Measurements from ENCODE around the gene KLHL22. TPM values are rescaled to one million over a fixed set of nuclear protein-coding genes. Genes with fewer than 3 reads are reported as not detected.

Gene KLHL22
- polyA plus RNA-seq, 4 donors = 5.9 to 15.1 (median 8.6) TPM

DNA sequence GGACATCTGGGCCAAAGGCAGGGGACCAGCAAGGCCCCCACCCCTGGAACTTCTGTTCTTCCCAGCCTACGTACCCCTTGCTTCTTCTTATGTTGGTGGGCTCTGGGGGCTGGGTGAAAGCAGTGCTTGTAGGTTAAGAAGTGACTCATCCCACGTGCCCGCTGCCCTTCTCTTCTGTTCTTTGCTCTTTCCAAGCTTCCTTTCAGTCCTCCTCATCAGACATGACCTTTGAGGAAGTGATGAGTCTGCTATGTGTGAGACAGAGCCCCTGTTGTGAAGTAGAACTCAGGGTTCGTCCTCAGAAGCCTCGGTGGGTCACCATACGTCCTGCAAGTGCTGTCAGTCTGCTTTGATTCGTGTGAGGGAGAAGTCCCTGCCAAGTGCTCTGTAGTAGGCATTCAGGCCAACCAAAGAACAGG lies 24.5 kb upstream of the KLHL22 start:
- Histone ChIP-seq H3K4me3 (ENCODE audit: low read depth in 1 of 3, low read length in 3 of 3) (no peak overlapping the region), H3K36me3 (ENCODE audit: control insufficient read depth in 3 of 3, insufficient read depth in 2 of 3, low read depth in 1 of 3, low read length in 3 of 3) (peaks cover 2 to 57% (median 3%) of the 10 kb centered on the region in 3 donors), H3K27ac (ENCODE audit: low read depth in 1 of 3, low read length in 2 of 3) (no peak overlapping the region), H3K9me3 (ENCODE audit: control insufficient read depth in 2 of 2, insufficient read depth in 1 of 2, low read depth in 1 of 2, low read length in 1 of 2) (no peaks in the 10 kb centered on the region), H3K4me1 (ENCODE audit: control insufficient read depth in 3 of 3, insufficient read depth in 2 of 3, low read depth in 1 of 3, low read length in 2 of 3) (peaks cover 3 to 8% (median 5%) of the 10 kb centered on the region in 3 donors), H3K27me3 (ENCODE audit: control insufficient read depth in 3 of 3, insufficient read depth in 3 of 3, low read length in 3 of 3) (no peaks in the 10 kb centered on the region)
- DNase-seq (no peak), FAIRE-seq (no peak)
- 65 to 79% (median 69%) methylated on average over 7 of the region's 7 CpGs for WGBS, 3 donors

DNA sequence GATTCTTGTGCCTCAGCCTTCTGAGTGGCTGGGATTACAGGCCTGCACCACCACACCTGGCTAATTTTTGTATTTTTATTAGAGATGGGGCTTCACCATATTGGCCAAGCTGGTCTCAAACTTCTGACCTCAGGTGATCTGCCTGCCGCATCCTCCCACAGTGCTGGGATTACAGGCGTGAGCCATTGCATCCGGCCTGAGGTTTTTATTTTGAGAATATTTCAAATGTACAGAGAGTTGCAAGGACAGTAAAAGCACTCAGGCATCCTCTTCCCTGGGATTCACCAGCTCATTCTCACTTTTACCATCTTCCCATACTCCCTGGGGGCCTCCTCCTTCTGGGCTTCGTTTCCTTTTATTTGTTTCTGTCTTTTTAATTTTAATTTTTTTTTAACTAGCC lies 24.0 kb upstream of the KLHL22 start:
- FAIRE-seq (no peak), DNase-seq (no peak)
- no peaks in the 10 kb centered on the region for H3K27me3 ChIP-seq (ENCODE audit: control insufficient read depth in 3 of 3, insufficient read depth in 3 of 3, low read length in 3 of 3)
- H3K4me3 ChIP-seq (ENCODE audit: low read depth in 1 of 3, low read length in 3 of 3) = no peak overlapping the region
- no peak overlapping the region for H3K27ac ChIP-seq (ENCODE audit: low read depth in 1 of 3, low read length in 2 of 3)
- H3K36me3 ChIP-seq (ENCODE audit: control insufficient read depth in 3 of 3, insufficient read depth in 2 of 3, low read depth in 1 of 3, low read length in 3 of 3) = peaks cover 3 to 61% (median 3%) of the 10 kb centered on the region in 3 donors
- 71 to 77% (median 76%) methylated on average over 4 of the region's 4 CpGs for WGBS, 3 donors
- no peaks in the 10 kb centered on the region for H3K9me3 ChIP-seq (ENCODE audit: control insufficient read depth in 2 of 2, insufficient read depth in 1 of 2, low read depth in 1 of 2, low read length in 1 of 2)
- H3K4me1 ChIP-seq (ENCODE audit: control insufficient read depth in 3 of 3, insufficient read depth in 2 of 3, low read depth in 1 of 3, low read length in 2 of 3) = peaks cover 3 to 8% (median 5%) of the 10 kb centered on the region in 3 donors

- no peak overlapping the region for H3K27ac ChIP-seq (ENCODE audit: low read depth in 1 of 3, low read length in 2 of 3)
- FAIRE-seq (no peak), DNase-seq (no peak)
- H3K9me3 ChIP-seq (ENCODE audit: control insufficient read depth in 2 of 2, insufficient read depth in 1 of 2, low read depth in 1 of 2, low read length in 1 of 2) = no peaks in the 10 kb centered on the region
- WGBS, 3 donors = 86 to 88% (median 87%) methylated on average over 13 of the region's 13 CpGs
- no peaks in the 10 kb centered on the region for H3K27me3 ChIP-seq (ENCODE audit: control insufficient read depth in 3 of 3, insufficient read depth in 3 of 3, low read length in 3 of 3)
- H3K36me3 ChIP-seq (ENCODE audit: control insufficient read depth in 3 of 3, insufficient read depth in 2 of 3, low read depth in 1 of 3, low read length in 3 of 3) = peaks cover 3 to 59% (median 9%) of the 10 kb centered on the region in 3 donors
- H3K4me1 ChIP-seq (ENCODE audit: control insufficient read depth in 3 of 3, insufficient read depth in 2 of 3, low read depth in 1 of 3, low read length in 2 of 3) = peaks cover 0 to 2% (median 0%) of the 10 kb centered on the region in 3 donors
- no peak overlapping the region for H3K4me3 ChIP-seq (ENCODE audit: low read depth in 1 of 3, low read length in 3 of 3)
These were observed 22.4 kb upstream of the KLHL22 start for GRCh38 chr22:20517841-20518592.

GRCh38 chr22:20517422-20517821 lies 21.8 kb upstream of the KLHL22 start:
- Histone ChIP-seq H3K9me3 (ENCODE audit: control insufficient read depth in 2 of 2, insufficient read depth in 1 of 2, low read depth in 1 of 2, low read length in 1 of 2) (no peaks in the 10 kb centered on the region), H3K4me3 (ENCODE audit: low read depth in 1 of 3, low read length in 3 of 3) (no peak overlapping the region), H3K27me3 (ENCODE audit: control insufficient read depth in 3 of 3, insufficient read depth in 3 of 3, low read length in 3 of 3) (no peaks in the 10 kb centered on the region), H3K27ac (ENCODE audit: low read depth in 1 of 3, low read length in 2 of 3) (no peak overlapping the region), H3K4me1 (ENCODE audit: control insufficient read depth in 3 of 3, insufficient read depth in 2 of 3, low read depth in 1 of 3, low read length in 2 of 3) (peaks cover 0 to 2% (median 0%) of the 10 kb centered on the region in 3 donors), H3K36me3 (ENCODE audit: control insufficient read depth in 3 of 3, insufficient read depth in 2 of 3, low read depth in 1 of 3, low read length in 3 of 3) (peaks cover 3 to 56% (median 9%) of the 10 kb centered on the region in 3 donors)
- DNase-seq (no peak), FAIRE-seq (no peak)
- WGBS, 3 donors = 57 to 63% (median 61%) methylated on average over 4 of the region's 4 CpGs

DNA sequence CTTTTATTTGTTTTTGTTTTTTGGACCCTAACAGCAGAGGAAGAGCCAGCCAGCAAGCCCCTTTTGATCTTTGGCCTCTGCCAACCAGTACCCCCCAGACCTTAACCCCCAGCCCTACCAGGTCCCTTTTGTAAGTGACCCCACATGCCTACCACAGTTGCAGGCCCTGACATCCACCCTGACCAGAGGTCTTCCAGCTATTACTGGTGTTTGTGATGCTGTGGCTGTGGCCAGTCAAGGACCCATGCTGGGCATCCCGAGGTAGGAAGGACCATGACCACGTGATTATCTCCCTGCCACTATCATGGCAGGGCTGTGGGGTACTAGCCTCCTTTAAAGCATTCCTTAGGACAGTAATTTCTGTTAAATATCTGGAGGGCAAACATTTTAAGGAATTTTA lies 20.8 kb upstream of the KLHL22 start:
- peaks cover 2 to 6% (median 3%) of the 10 kb centered on the region in 3 donors for H3K4me1 ChIP-seq (ENCODE audit: control insufficient read depth in 3 of 3, insufficient read depth in 2 of 3, low read depth in 1 of 3, low read length in 2 of 3)
- no peaks in the 10 kb centered on the region for H3K27me3 ChIP-seq (ENCODE audit: control insufficient read depth in 3 of 3, insufficient read depth in 3 of 3, low read length in 3 of 3)
- no peak overlapping the region for H3K27ac ChIP-seq (ENCODE audit: low read depth in 1 of 3, low read length in 2 of 3)
- peaks cover 3 to 55% (median 7%) of the 10 kb centered on the region in 3 donors for H3K36me3 ChIP-seq (ENCODE audit: control insufficient read depth in 3 of 3, insufficient read depth in 2 of 3, low read depth in 1 of 3, low read length in 3 of 3)
- no peaks in the 10 kb centered on the region for H3K9me3 ChIP-seq (ENCODE audit: control insufficient read depth in 2 of 2, insufficient read depth in 1 of 2, low read depth in 1 of 2, low read length in 1 of 2)
- DNase-seq = no peak
- no peak overlapping the region for H3K4me3 ChIP-seq (ENCODE audit: low read depth in 1 of 3, low read length in 3 of 3)
- FAIRE-seq = no peak
- WGBS, 3 donors = 84 to 91% (median 86%) methylated on average over 2 of the region's 2 CpGs

DNA sequence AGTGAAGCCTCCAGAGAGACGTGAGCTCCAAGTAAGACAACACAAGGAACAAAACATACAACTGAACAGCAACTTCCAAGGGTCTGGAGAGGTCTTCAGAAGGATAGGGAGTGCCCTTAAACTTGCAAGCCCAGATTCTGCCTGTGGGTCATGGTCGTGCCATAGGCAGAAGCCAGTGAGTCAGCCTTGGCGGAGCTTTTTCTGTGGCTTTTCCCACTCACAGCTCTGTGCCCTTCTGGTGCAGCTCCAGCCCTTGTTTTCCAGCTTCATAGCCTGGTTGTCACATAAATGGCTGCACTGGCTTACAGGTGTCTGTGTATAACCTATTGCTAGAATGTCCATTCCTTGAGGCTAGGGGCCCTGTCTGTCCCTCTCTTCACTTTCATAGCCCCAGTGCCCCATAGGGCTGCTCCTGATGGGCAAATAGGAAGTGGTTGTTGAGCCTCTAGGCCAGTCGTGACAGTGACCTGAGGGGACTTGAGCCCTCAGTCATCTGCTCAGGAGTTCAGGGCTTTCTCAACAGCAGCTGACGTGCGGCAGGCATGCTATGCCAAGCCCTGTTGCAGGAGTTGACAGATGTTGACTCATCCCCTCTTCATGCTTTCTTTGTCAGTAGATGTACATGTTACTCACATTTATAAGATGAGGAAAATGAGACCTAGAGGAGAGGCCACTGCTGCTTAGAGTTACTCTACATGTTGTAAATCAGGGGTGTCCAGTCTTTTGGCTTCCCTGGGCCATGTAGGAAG lies 19.2 kb upstream of the KLHL22 start:
- Histone ChIP-seq H3K4me1 (ENCODE audit: control insufficient read depth in 3 of 3, insufficient read depth in 2 of 3, low read depth in 1 of 3, low read length in 2 of 3) (peaks cover 5 to 15% (median 6%) of the 10 kb centered on the region in 3 donors), H3K9me3 (ENCODE audit: control insufficient read depth in 2 of 2, insufficient read depth in 1 of 2, low read depth in 1 of 2, low read length in 1 of 2) (no peaks in the 10 kb centered on the region), H3K27ac (ENCODE audit: low read depth in 1 of 3, low read length in 2 of 3) (no peak overlapping the region), H3K27me3 (ENCODE audit: control insufficient read depth in 3 of 3, insufficient read depth in 3 of 3, low read length in 3 of 3) (no peaks in the 10 kb centered on the region), H3K4me3 (ENCODE audit: low read depth in 1 of 3, low read length in 3 of 3) (no peak overlapping the region), H3K36me3 (ENCODE audit: control insufficient read depth in 3 of 3, insufficient read depth in 2 of 3, low read depth in 1 of 3, low read length in 3 of 3) (peaks cover 0 to 51% (median 7%) of the 10 kb centered on the region in 3 donors)
- FAIRE-seq (no peak), DNase-seq (no peak)
- 77 to 79% (median 78%) methylated on average over 6 of the region's 6 CpGs for WGBS, 3 donors

DNA sequence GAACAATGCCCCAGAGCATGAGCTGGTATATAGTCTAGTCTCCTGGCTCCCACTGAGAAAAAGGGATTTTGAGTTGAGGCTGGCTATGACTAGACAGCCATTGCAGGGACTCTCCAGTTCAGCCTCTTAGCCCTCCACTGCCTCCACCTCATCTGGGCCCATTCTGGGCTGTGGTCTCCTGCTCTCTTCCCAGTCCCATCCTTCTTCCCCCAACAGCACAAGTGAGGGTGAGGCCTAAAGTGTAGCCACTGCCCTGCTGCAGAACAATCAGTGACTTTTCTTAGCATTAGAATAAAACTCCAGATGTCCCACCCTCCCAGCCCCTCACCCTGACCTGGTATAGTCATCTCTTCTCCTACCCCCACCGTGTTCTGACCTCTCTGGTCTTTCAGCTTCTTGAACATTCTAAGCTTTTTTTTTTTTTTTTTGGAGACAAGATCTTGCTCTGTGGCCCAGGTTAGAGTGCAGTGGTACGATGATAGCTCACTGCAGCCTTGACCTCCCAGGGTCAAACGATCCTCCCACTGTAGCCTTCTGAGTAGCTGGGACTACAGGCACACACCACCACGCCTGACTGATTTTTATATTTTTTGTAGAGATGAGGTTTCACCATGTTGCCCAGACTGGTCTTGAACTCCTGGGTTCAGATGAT lies 16.1 kb upstream of the KLHL22 start:
- 58 to 76% (median 73%) methylated on average over 4 of the region's 4 CpGs for WGBS, 3 donors

More for the DNA sequence above, 16.1 kb upstream of the KLHL22 start:
- no peak overlapping the region for H3K4me3 ChIP-seq (ENCODE audit: low read depth in 1 of 3, low read length in 3 of 3)
- H3K9me3 ChIP-seq (ENCODE audit: control insufficient read depth in 2 of 2, insufficient read depth in 1 of 2, low read depth in 1 of 2, low read length in 1 of 2) = no peaks in the 10 kb centered on the region
- FAIRE-seq (no peak), DNase-seq (no peak)
- H3K27ac ChIP-seq (ENCODE audit: low read depth in 1 of 3, low read length in 2 of 3) = no peak overlapping the region
- H3K4me1 ChIP-seq (ENCODE audit: control insufficient read depth in 3 of 3, insufficient read depth in 2 of 3, low read depth in 1 of 3, low read length in 2 of 3) = peaks cover 6 to 34% (median 7%) of the 10 kb centered on the region in 3 donors
- H3K27me3 ChIP-seq (ENCODE audit: control insufficient read depth in 3 of 3, insufficient read depth in 3 of 3, low read length in 3 of 3) = no peaks in the 10 kb centered on the region
- peaks cover 0 to 23% (median 7%) of the 10 kb centered on the region in 3 donors for H3K36me3 ChIP-seq (ENCODE audit: control insufficient read depth in 3 of 3, insufficient read depth in 2 of 3, low read depth in 1 of 3, low read length in 3 of 3)

Data from small intestine (tissue), 7 donors.